IPS-NIHi11 (cell line): Measurements from ENCODE around the gene SMC4.

Source experiments
- DNase-seq: peaks from one replicate; pipeline ENCODE4 v3.0.0; 2012; ENCODE audit warnings: mixed read lengths, low spot score

Gene SMC4

DNA sequence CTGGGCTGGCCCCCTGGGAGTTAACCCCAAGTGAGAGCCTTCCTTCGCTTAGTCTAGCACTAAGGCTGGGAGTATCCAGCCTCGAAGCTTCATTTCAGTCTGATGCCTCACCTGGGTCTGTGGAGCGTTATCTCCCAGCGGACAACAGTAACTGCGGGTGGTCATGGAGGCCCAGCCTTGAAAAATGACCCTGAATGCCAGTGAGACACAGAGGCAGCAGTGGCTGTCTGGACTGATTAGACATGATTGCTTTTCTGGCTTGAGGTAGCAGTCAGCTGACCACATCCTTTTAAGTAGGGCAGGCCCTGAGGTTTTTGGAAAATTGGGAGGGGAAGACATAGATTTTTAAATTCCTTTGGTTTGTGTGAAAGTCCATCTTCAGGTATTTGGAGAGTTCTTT, 78.3 kb downstream of the SMC4 start:
- DNase-seq: no peak

DNA sequence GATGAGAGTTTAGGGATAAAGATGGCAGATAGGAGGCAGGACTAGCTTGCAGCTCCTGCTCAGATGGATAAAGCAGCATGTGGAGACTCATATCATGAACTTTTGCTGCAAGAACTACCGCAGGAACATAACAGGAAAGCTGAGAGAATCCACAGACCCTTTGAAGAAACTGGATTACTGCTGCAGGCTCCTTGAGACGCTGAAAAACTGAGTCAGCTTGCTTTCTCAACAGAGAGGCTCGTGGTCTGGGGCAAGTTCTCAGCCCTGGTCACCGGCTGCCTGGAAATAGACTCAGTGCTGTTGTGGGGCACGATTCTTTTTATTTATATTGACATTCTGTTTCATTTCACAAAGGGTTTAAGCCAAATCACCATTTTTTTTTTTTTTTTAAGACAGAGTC, 78.9 kb downstream of the SMC4 start:
- DNase-seq: no peak

DNA sequence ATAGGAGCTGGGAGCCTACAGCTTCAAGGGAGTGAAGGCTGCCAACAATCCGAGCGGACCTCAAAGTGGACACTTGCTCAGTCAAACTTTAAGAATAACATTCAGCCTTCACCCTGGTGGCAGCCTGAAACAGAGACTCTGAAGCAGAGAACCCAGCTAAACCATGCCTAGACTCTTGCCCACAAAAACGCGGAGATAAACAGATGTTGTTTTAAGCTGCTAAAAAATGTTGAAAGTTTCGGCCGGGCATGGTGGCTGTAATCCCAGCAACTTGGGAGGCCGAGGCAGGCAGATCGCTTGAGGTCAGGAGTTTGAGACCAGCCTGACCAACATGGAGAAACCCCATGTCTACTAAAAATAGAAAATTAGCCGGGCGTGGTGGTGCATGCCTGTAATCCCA, 79.9 kb downstream of the SMC4 start:
- no peak for DNase-seq

DNA sequence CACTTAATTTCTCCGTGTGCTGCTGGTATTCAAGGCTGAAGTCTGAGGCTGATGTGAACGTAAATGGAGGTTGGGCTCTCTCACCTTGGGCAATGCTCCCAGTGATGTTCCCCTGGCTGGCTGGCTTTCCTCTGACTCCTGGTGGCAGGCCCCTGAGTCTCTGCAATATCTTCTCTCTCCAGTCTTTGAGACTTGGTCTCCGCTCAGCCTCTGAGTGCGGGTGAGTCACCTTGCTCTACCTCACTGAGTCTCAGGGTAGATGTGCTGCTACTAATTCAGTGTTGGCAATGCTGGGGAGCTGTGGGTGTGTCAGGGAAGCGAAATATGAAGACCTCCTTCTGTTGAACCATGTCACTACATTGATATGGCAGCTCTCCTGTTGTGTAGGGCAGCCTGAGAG, 81.5 kb downstream of the SMC4 start:
- no peak for DNase-seq

DNA sequence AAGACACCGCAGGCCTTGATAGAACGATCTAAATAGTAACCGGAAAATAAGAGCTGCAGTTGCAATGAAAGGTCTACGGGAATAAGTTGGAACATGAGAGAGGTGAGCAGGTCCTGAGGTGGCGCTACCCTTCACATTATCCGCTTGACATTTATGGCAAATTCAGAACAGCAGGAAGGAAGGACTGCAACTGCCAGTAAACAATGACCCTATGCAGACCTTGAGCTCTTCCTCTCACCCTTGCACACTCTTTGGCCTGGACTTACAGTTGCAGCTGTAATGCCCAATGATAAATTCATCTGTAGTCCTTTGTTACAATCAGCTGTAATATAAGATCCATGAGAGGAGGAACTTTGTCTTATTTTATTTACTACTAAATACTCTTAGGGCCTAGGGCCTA, 82.4 kb downstream of the SMC4 start:
- DNase-seq: no peak

DNA sequence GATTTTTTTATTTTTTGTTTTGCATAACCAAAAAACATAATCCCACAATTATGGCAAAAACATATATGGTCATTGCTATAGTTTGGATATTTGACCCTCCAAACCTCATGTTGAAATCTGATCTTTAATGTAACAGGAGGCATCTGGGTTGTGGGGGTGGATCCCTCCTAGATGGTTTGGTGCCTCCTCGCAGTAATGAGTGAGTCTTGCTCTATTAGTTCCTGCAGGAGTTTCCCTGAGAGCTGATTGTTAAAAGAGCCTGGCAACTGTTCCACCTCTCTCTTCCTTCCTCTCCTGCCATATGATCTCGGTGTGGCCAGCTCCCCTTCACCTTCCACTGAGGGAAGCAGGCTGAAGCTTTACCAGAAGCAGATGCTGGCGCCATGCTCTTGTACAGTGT, 83.3 kb downstream of the SMC4 start:
- DNase-seq: no peak
